Ishikawa (cell line): ENCODE measurements around the gene ANKRD24.

Experiments
- CEBPB ChIP-seq: IDR thresholded peaks from 2 replicates; pipeline ENCODE4 v1.6.1; 2012
- CREB1 ChIP-seq: IDR thresholded peaks from 2 replicates; pipeline ENCODE4 v1.6.1; 2012; ENCODE audit warnings: low read depth
- EGR1 ChIP-seq: IDR thresholded peaks from 2 replicates; pipeline ENCODE4 v1.6.1; 2012
- EP300 ChIP-seq: IDR thresholded peaks from 2 replicates; pipeline ENCODE4 v1.6.1; 2012; ENCODE audit warnings: borderline replicate concordance
- FOXM1 ChIP-seq: IDR thresholded peaks from 2 replicates; pipeline ENCODE4 v1.6.1; 2012; ENCODE audit warnings: low read depth, borderline replicate concordance
- MAX ChIP-seq: IDR thresholded peaks from 2 replicates; pipeline ENCODE4 v1.6.1; 2012
- NFIC ChIP-seq: IDR thresholded peaks from 2 replicates; pipeline ENCODE4 v1.6.1; 2012
- RAD21 ChIP-seq: IDR thresholded peaks from 2 replicates; pipeline ENCODE4 v1.6.1; 2012; ENCODE audit warnings: low read depth
- REST ChIP-seq: IDR thresholded peaks from 2 replicates; pipeline ENCODE4 v1.6.1; 2012; ENCODE audit warnings: low read depth, mild to moderate bottlenecking
- TAF1 ChIP-seq: IDR thresholded peaks from 2 replicates; pipeline ENCODE4 v1.6.1; 2012; ENCODE audit warnings: low read depth, mild to moderate bottlenecking
- TCF12 ChIP-seq: IDR thresholded peaks from 2 replicates; pipeline ENCODE4 v1.6.1; 2012; ENCODE audit warnings: low read depth
- TEAD4 ChIP-seq: IDR thresholded peaks from 2 replicates; pipeline ENCODE4 v1.6.1; 2012
- USF1 ChIP-seq: IDR thresholded peaks from 2 replicates; pipeline ENCODE4 v1.6.1; 2012
- YY1 ChIP-seq: IDR thresholded peaks from 2 replicates; pipeline ENCODE4 v1.6.1; 2012; ENCODE audit warnings: low read depth
- ZBTB7A ChIP-seq: IDR thresholded peaks from 2 replicates; pipeline ENCODE4 v1.6.1; 2012; ENCODE audit warnings: low read depth

The ANKRD24 gene

GRCh38 chr19:4182084-4182810, at the start of gene ANKRD24, which contains the start of gene SIRT6:
ANKRD24 (plus strand) TSS chr19:4182689; CDS start chr19:4186426, 3,737 bp downstream.
SIRT6 (minus strand) TSS chr19:4182563; CDS start chr19:4182539, 24 bp downstream.
- no peak for TF ChIP-seq EGR1
- no peak for TF ChIP-seq REST
- TF ChIP-seq USF1 = 0 out of 2 replicates have a peak, but pooled peaks have one; percentile 26
- no peak for TF ChIP-seq RAD21
- peak; percentile 43; the same call in 1 of the 2 replicates for TF ChIP-seq EP300
- TF ChIP-seq TAF1 = peak; percentile 81
- peak; percentile 67; the same call in 1 of the 2 replicates for TF ChIP-seq MAX
- peak; percentile 76 for TF ChIP-seq TCF12
- TF ChIP-seq CREB1 = peak; percentile 46; the same call in 1 of the 2 replicates
- no peak for TF ChIP-seq NFIC
- no peak for TF ChIP-seq FOXM1
- peak; percentile 41 for TF ChIP-seq TEAD4
- TF ChIP-seq CEBPB = no peak
- TF ChIP-seq YY1 = peak; percentile 87
- peak; percentile 88 for TF ChIP-seq ZBTB7A

- TF ChIP-seq TCF12 (no peak), YY1 (no peak), TEAD4 (0 out of 2 replicates have a peak, but pooled peaks have one; percentile 15)
These were observed 48.1 kb upstream of the ANKRD24 start for GRCh38 chr19:4134351-4134750.

GRCh38 chr19:4136680-4137088, 45.8 kb upstream of the ANKRD24 start:
- TF ChIP-seq FOXM1 = no peak
- no peak for TF ChIP-seq RAD21
- no peak for TF ChIP-seq TAF1
- TF ChIP-seq USF1 = no peak
- TF ChIP-seq TCF12 = no peak
- no peak for TF ChIP-seq TEAD4
- TF ChIP-seq EGR1 = no peak
- no peak for TF ChIP-seq EP300

- TF ChIP-seq USF1 (no peak), CREB1 (no peak), RAD21 (no peak), CEBPB (no peak), FOXM1 (no peak), TEAD4 (no peak)
These were observed 44.0 kb upstream of the ANKRD24 start for GRCh38 chr19:4138445-4138844.

GRCh38 chr19:4139614-4140236, 42.8 kb upstream of the ANKRD24 start:
- TF ChIP-seq RAD21 (peak; percentile 67), TCF12 (no peak)

- no peak for TF ChIP-seq TAF1
- TF ChIP-seq CEBPB = no peak
- TF ChIP-seq MAX = no peak
- no peak for TF ChIP-seq EP300
- 0 out of 2 replicates have a peak, but pooled peaks have one; percentile 18 for TF ChIP-seq TEAD4
- no peak for TF ChIP-seq NFIC
- TF ChIP-seq CREB1 = no peak
- no peak for TF ChIP-seq USF1
- no peak for TF ChIP-seq REST
- peak; percentile 68 for TF ChIP-seq RAD21
- no peak for TF ChIP-seq YY1
- no peak for TF ChIP-seq EGR1
- 0 out of 2 replicates have a peak, but pooled peaks have one; percentile 32 for TF ChIP-seq ZBTB7A
These were observed 42.2 kb upstream of the ANKRD24 start for GRCh38 chr19:4140237-4140711.
